B cell (primary cell): Measurements from ENCODE around the gene NAA10. TPM values are rescaled to one million over a fixed set of nuclear protein-coding genes. Genes with fewer than 3 reads are reported as not detected.

Source experiments
- ATAC-seq: fragments of 200-7000 bp; cut with Tn5 transposase; one replicate; pipeline ENCODE4 v1.10.0; 2021; ENCODE audit warnings: low read depth, mild to moderate bottlenecking, moderate number of reproducible peaks, moderate library complexity
- CTCF ChIA-PET: fragments of 350-600 bp; sonication (Branson Sonifier 250); formaldehyde crosslinking; loops from one replicate; lab custom pipeline; 2021; ENCODE audit warnings: antibody characterized with exemption, inconsistent platforms; lab: Charles Lee
- POLR2A ChIA-PET: fragments of 350-600 bp; sonication (Branson Sonifier 250); formaldehyde crosslinking; loops from one replicate; lab custom pipeline; 2021; ENCODE audit warnings: antibody characterized with exemption; lab: Charles Lee
- DNase-seq: peaks from one replicate; pipeline ENCODE4 v3.0.0; 2013
- H2AFZ ChIP-seq: 2 replicates; pipeline ENCODE4 v1.6.1; 2012; ENCODE audit warnings: mild to moderate bottlenecking, low read depth, low read length; ENCODE audit not compliant: insufficient read depth, poor library complexity, severe bottlenecking
- H3K27ac ChIP-seq, 2 donors: 1 replicate in 1 of 2; 2 replicates in 1 of 2; pipeline ENCODE4 v1.5.1; 2012 to 2013; ENCODE audit warnings: low read length in 2 of 2, mild to moderate bottlenecking in 2 of 2, moderate library complexity in 1 of 2
- H3K27me3 ChIP-seq, 4 experiments: fragments of 200-600 bp in 1 of 4; sonication (generic) in 1 of 4; replicated peaks in 1 of 4; 1 replicate in 2 of 4; 2 replicates in 2 of 4; pipeline versions ENCODE4 v1.6.1 to v1.7.0; 2013 to 2016; ENCODE audit warnings: low read length in 3 of 4, mild to moderate bottlenecking in 2 of 4, mixed read lengths in 1 of 4, moderate library complexity in 1 of 4; ENCODE audit not compliant: insufficient read depth in 4 of 4, control insufficient read depth in 3 of 4; ENCODE audit errors: control extremely low read depth in 1 of 4
- H3K36me3 ChIP-seq, 2 experiments: replicated peaks in 1 of 2; 1 replicate in 1 of 2; 2 replicates in 1 of 2; pipeline versions ENCODE4 v1.6.1 to v1.7.1; 2013; ENCODE audit warnings: low read length in 1 of 2; ENCODE audit not compliant: insufficient read depth in 2 of 2, control insufficient read depth in 1 of 2; ENCODE audit errors: control extremely low read depth in 1 of 2, extremely low read depth in 1 of 2
- H3K4me1 ChIP-seq, 2 donors: fragments of 200-600 bp in 1 of 2; sonication (generic) in 1 of 2; 1 replicate in 1 of 2; 2 replicates in 1 of 2; pipeline versions ENCODE4 v1.5.1 to v1.6.1; 2013 to 2017; ENCODE audit warnings: low read length in 2 of 2; ENCODE audit not compliant: control insufficient read depth in 2 of 2, insufficient read depth in 2 of 2
- H3K4me2 ChIP-seq: replicated peaks from 2 replicates; pipeline ENCODE3; 2012; ENCODE audit warnings: mild to moderate bottlenecking, low read depth, low read length; ENCODE audit not compliant: poor library complexity, severe bottlenecking
- H3K4me3 ChIP-seq, 5 experiments: fragments of 200-600 bp in 1 of 5; sonication (generic) in 1 of 5; 1 replicate in 3 of 5; 2 replicates in 2 of 5; pipeline versions ENCODE4 v1.5.1 to v1.7.0; 2011 to 2016; ENCODE audit warnings: low read length in 4 of 5, mild to moderate bottlenecking in 4 of 5, low read depth in 2 of 5, control low read depth in 1 of 5, moderate library complexity in 1 of 5; ENCODE audit not compliant: insufficient read depth in 1 of 5; ENCODE audit errors: control extremely low read depth in 1 of 5, extremely low read depth in 1 of 5
- H3K79me2 ChIP-seq: fragments of 200-600 bp; sonication (generic); one replicate; pipeline ENCODE4 v1.6.0; 2016; ENCODE audit warnings: low read length; ENCODE audit not compliant: control insufficient read depth, insufficient read depth
- H3K9ac ChIP-seq: fragments of 200-600 bp; sonication (generic); 2 replicates; pipeline ENCODE4 v1.6.1; 2017; ENCODE audit warnings: mild to moderate bottlenecking, low read length, moderate library complexity
- H3K9me3 ChIP-seq, 3 donors: one replicate each; pipeline versions ENCODE4 v1.6.1 to v1.7.1; 2013; ENCODE audit warnings: low read length in 2 of 3; ENCODE audit not compliant: control insufficient read depth in 2 of 3, insufficient read depth in 1 of 3; ENCODE audit errors: control extremely low read depth in 1 of 3
- H4K20me1 ChIP-seq: 2 replicates; pipeline ENCODE4 v1.6.0; 2012; ENCODE audit warnings: mild to moderate bottlenecking, low read length; ENCODE audit not compliant: insufficient read depth, control insufficient read depth, poor library complexity, severe bottlenecking
- H3K27ac Mint-ChIP-seq: one replicate; pipeline ENCODE4 v1.8.0; 2021; ENCODE audit warnings: mixed read lengths
- H3K27me3 Mint-ChIP-seq: one replicate; pipeline ENCODE4 v1.8.0; 2021; ENCODE audit warnings: mixed read lengths
- H3K4me1 Mint-ChIP-seq: one replicate; pipeline ENCODE4 v1.8.0; 2021; ENCODE audit warnings: mixed read lengths
- H3K4me3 Mint-ChIP-seq: one replicate; pipeline ENCODE4 v1.8.0; 2021; ENCODE audit warnings: mixed read lengths
- H3K9me3 Mint-ChIP-seq: one replicate; pipeline ENCODE4 v1.8.0; 2022; ENCODE audit warnings: mixed read lengths; ENCODE audit not compliant: insufficient read depth
- EZH2 ChIP-seq: IDR thresholded peaks from 2 replicates; pipeline ENCODE4 v1.6.1; 2012; ENCODE audit warnings: borderline replicate concordance, low read depth, mild to moderate bottlenecking, moderate library complexity, low read length; ENCODE audit not compliant: insufficient read depth, poor library complexity, severe bottlenecking
- WGBS: methylation state at CpG from one replicate; pipeline ENCODE4 v1.1.5; 2013; ENCODE audit warnings: missing lambda C conversion rate; ENCODE audit not compliant: insufficient coverage; 5-methylcytosine and 5-hydroxymethylcytosine counted together
- intact Hi-C: fragments of 100-400 bp; cut with micrococcal nuclease; formaldehyde crosslinking; loops from one replicate; pipeline ENCODE4 v1.10.0; 2022
- polyA plus RNA-seq: library from polyadenylated mRNA; depleted of rRNA; stranded (reverse); fragments of >200 nt; gene quantifications from 2 replicates; pipeline ENCODE4 v1.2.3, GENCODE V29; 2012
- total RNA-seq, 2 donors: library from RNA; stranded (reverse); fragments of 120-200 nt in 1 of 2; gene quantifications; 1 replicate in 1 of 2; 2 replicates in 1 of 2; pipeline versions ENCODE4 v1.2.3 to v1.2.4, GENCODE V29; 2013 to 2022
- TF ChIP-seq, protein P1 (sequence below): fragments of 200-600 bp; IDR thresholded peaks from one replicate; pipeline ENCODE4 v1.8.0; 2022; ENCODE audit warnings: antibody characterized with exemption, mild to moderate bottlenecking

Gene NAA10
- total and polyA plus RNA-seq, 2 donors (not counting 1 experiment from before 2014, with no cell fraction given), result 78.3 to 102 TPM

DNA sequence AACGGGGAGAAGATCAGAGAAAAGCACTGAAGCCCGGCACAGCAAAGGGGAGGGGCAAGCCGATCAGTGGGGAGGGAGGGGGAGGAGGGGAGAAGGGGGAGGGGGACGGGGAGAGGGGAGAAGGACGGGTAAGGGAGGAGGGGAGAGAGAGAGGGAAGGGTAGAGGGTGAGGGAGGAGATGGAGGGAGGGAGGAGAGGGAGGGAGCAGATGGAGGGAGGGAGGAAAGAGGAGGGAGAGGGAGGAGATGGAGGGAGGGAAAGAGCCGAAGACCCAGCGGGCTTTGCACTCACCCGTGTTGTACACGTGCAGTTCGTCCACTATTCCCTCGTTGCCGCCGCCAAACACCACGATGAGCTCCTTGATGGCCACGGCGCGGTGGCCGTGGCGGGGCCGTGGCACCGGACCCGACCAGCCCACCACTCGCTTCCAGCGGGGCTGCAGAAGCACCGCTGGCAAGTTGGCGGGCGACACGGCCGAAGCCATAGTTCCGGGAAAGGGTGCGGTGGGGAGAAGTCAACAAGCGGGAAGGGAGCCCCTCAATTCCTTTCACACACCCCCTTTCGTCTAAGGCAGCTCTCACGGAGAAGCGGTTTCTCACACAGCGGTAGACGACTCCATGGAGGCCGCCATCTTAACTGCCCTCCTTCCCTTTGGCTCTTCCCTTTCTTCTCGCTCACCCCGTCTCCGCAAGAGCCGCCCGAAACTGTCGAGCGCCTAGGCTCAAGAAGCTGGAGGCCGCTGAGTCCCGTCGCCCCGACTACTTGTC is 35.7 kb upstream of the NAA10 start:
- Mint-ChIP-seq H3K27me3 (no peaks in the 10 kb centered on the region), H3K4me1 (peaks cover 54% of the 10 kb centered on the region), H3K27ac (peak overlapping the region; percentile 100), H3K9me3 (no peaks in the 10 kb centered on the region), H3K4me3 (peak overlapping the region; percentile 100)
- Histone ChIP-seq H3K9me3 (no peaks in the 10 kb centered on the region), H3K27me3 (no peaks in the 10 kb centered on the region), H3K4me1 (peaks cover 57 to 62% of the 10 kb centered on the region in 2 donors), H2AFZ (peak overlapping the region; percentile 71), H3K79me2 (peaks cover 58% of the 10 kb centered on the region), H3K4me3 (peak overlapping the region; percentile 59 to 99 (median 97)), H3K27ac (peak overlapping the region; percentile 100), H3K36me3 (peaks cover 0 to 4% of the 10 kb centered on the region in 2 experiments), H4K20me1 (peaks cover 40% of the 10 kb centered on the region), H3K9ac (peak overlapping the region; percentile 100), H3K4me2 (peak overlapping the region; percentile 70)
- CTCF ChIA-PET, result interaction anchor here (0.6 to 3.4 kb wide), 8 partner anchors 18 to 439 kb away, joined by 3 to 21 read pairs (median 3); partner anchors contain the start of gene IRAK1
- TF ChIP-seq, protein P1, sequence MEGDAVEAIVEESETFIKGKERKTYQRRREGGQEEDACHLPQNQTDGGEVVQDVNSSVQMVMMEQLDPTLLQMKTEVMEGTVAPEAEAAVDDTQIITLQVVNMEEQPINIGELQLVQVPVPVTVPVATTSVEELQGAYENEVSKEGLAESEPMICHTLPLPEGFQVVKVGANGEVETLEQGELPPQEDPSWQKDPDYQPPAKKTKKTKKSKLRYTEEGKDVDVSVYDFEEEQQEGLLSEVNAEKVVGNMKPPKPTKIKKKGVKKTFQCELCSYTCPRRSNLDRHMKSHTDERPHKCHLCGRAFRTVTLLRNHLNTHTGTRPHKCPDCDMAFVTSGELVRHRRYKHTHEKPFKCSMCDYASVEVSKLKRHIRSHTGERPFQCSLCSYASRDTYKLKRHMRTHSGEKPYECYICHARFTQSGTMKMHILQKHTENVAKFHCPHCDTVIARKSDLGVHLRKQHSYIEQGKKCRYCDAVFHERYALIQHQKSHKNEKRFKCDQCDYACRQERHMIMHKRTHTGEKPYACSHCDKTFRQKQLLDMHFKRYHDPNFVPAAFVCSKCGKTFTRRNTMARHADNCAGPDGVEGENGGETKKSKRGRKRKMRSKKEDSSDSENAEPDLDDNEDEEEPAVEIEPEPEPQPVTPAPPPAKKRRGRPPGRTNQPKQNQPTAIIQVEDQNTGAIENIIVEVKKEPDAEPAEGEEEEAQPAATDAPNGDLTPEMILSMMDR, result no peak
- no peak for TF ChIP-seq EZH2
- ATAC-seq (peak; percentile 5), DNase-seq (no peak)
- intact Hi-C loops, result loop anchor here (1.0 to 5.0 kb wide), 6 partner anchors 14 to 407 kb away; partner anchors contain the start of gene EMD
- POLR2A ChIA-PET, result interaction anchor here (0.6 to 2.5 kb wide), 9 partner anchors 14 to 400 kb away, joined by 3 to 35 read pairs (median 5); partner anchors contain the start of genes ARHGAP4, IRAK1 and RENBP
- under 1% methylated on average over 26 of the region's 49 CpGs for WGBS
